Measurements from ENCODE around the gene HMGXB4.

- TF ChIP-seq ZNF431 (CRISPR knock-in tag; IDR thresholded peaks at IDR 0.05), result no peak
- no peak for TF ChIP-seq SIX5 (IDR thresholded peaks at IDR 0.05; ENCODE audit: borderline replicate concordance in 1 of 2, insufficient read depth in 1 of 2, low read depth in 1 of 2, low read length in 2 of 2)
- TF ChIP-seq, protein P1, sequence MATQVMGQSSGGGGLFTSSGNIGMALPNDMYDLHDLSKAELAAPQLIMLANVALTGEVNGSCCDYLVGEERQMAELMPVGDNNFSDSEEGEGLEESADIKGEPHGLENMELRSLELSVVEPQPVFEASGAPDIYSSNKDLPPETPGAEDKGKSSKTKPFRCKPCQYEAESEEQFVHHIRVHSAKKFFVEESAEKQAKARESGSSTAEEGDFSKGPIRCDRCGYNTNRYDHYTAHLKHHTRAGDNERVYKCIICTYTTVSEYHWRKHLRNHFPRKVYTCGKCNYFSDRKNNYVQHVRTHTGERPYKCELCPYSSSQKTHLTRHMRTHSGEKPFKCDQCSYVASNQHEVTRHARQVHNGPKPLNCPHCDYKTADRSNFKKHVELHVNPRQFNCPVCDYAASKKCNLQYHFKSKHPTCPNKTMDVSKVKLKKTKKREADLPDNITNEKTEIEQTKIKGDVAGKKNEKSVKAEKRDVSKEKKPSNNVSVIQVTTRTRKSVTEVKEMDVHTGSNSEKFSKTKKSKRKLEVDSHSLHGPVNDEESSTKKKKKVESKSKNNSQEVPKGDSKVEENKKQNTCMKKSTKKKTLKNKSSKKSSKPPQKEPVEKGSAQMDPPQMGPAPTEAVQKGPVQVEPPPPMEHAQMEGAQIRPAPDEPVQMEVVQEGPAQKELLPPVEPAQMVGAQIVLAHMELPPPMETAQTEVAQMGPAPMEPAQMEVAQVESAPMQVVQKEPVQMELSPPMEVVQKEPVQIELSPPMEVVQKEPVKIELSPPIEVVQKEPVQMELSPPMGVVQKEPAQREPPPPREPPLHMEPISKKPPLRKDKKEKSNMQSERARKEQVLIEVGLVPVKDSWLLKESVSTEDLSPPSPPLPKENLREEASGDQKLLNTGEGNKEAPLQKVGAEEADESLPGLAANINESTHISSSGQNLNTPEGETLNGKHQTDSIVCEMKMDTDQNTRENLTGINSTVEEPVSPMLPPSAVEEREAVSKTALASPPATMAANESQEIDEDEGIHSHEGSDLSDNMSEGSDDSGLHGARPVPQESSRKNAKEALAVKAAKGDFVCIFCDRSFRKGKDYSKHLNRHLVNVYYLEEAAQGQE (IDR thresholded peaks at IDR 0.05; ENCODE audit: borderline replicate concordance), result no peak
- TF ChIP-seq, protein P1 (CRISPR knock-in tag; IDR thresholded peaks at IDR 0.05; ENCODE audit: low read depth), result no peak
These were observed 70.6 kb downstream of the HMGXB4 start for GRCh38 chr22:35327690-35328471.
